HCT116 (cell line): ENCODE results near the gene PRKAG2. TPM values are rescaled to one million over a fixed set of nuclear protein-coding genes. Genes with fewer than 3 reads are reported as not detected.

Source experiments
- ATAC-seq: fragments of 200-7000 bp; cut with Tn5 transposase; 2 replicates; pipeline ENCODE4 v1.9.1; 2020; ENCODE audit warnings: mild to moderate bottlenecking, moderate library complexity
- BruUV-seq: library from RNA; stranded (reverse); fragments of 400-500 nt; replicated peaks from 2 replicates; lab custom pipeline; 2021; lab: Mats Ljungman, UMichigan
- CTCF ChIA-PET: fragments of 300-600 bp; sonication (Branson Sonifier 250); formaldehyde crosslinking; loops from one replicate; lab custom pipeline; 2021; ENCODE audit warnings: antibody characterized with exemption; lab: Charles Lee
- POLR2A ChIA-PET: fragments of 300-600, 350-600 bp; sonication (Branson Sonifier 250); formaldehyde crosslinking; loops from one replicate; lab custom pipeline; 2021; ENCODE audit warnings: antibody characterized with exemption; lab: Charles Lee
- RAD21 ChIA-PET, 2 experiments: fragments of 300-600 bp; sonication (Branson Sonifier 250); formaldehyde crosslinking; loops; one replicate each; lab custom pipeline; 2023; ENCODE audit warnings: low total read pairs in 2 of 2; ENCODE audit not compliant: uncharacterized antibody in 2 of 2, unreplicated experiment in 2 of 2, low non-redundant PET in 1 of 2; lab: Charles Lee
- DNase-seq: peaks from one replicate; pipeline ENCODE4 v3.0.0-alpha.2; 2010; ENCODE audit warnings: low read depth, low spot score
- H2AFZ ChIP-seq: fragments of 200-600 bp; shearing (Covaris generic), sonication (generic); 2 replicates; pipeline ENCODE4 v1.6.1; 2017; ENCODE audit warnings: low read depth, mixed run types, mixed read lengths, antibody characterized with exemption, low read length; ENCODE audit not compliant: poor library complexity, severe bottlenecking
- H3K27ac ChIP-seq: 2 replicates; pipeline ENCODE4 v1.5.1; 2012; ENCODE audit warnings: low read depth, low read length
- H3K27me3 ChIP-seq: fragments of 200-600 bp; sonication (generic); 2 replicates; pipeline ENCODE4 v1.6.1; 2016; ENCODE audit warnings: mixed run types, low read length, mixed read lengths; ENCODE audit not compliant: insufficient read depth
- H3K36me3 ChIP-seq, 2 experiments: fragments of 200-500 bp in 1 of 2; fragments of 200-600 bp in 1 of 2; sonication (Bioruptor generic) in 1 of 2; sonication (generic) in 1 of 2; 2 replicates each; pipeline versions ENCODE4 v1.5.1 to v1.6.1; 2014 to 2016; ENCODE audit warnings: low read length in 2 of 2, inconsistent platforms in 1 of 2, mixed read lengths in 1 of 2, mixed run types in 1 of 2; ENCODE audit not compliant: insufficient read depth in 2 of 2, control insufficient read depth in 1 of 2
- H3K4me1 ChIP-seq, 2 experiments: fragments of 200-600 bp in 1 of 2; sonication (generic) in 1 of 2; 2 replicates each; pipeline versions ENCODE4 v1.5.1 to v1.6.1; 2012 to 2017; ENCODE audit warnings: low read length in 2 of 2, inconsistent platforms in 1 of 2, mild to moderate bottlenecking in 1 of 2, mixed read lengths in 1 of 2, mixed run types in 1 of 2, moderate library complexity in 1 of 2; ENCODE audit not compliant: insufficient read depth in 2 of 2, control insufficient read depth in 1 of 2
- H3K4me2 ChIP-seq: fragments of 200-600 bp; sonication (generic); 2 replicates; pipeline ENCODE4 v1.6.1; 2017; ENCODE audit warnings: mixed run types, low read length, mixed read lengths
- H3K4me3 ChIP-seq, 2 experiments: fragments of 200-600 bp in 1 of 2; sonication (generic) in 1 of 2; replicated peaks in 1 of 2; 2 replicates each; pipeline ENCODE4 v1.5.1; 2011 to 2016; ENCODE audit warnings: low read length in 2 of 2, control low read depth in 1 of 2, low read depth in 1 of 2, mild to moderate bottlenecking in 1 of 2, mixed read lengths in 1 of 2, mixed run types in 1 of 2
- H3K79me2 ChIP-seq: fragments of 200-600 bp; sonication (generic); 2 replicates; pipeline ENCODE4 v1.6.1; 2017; ENCODE audit warnings: mild to moderate bottlenecking, mixed run types, low read length, moderate library complexity, mixed read lengths; ENCODE audit not compliant: insufficient read depth
- H3K9ac ChIP-seq: fragments of 200-600 bp; sonication (generic); 2 replicates; pipeline ENCODE4 v1.6.1; 2016; ENCODE audit warnings: low read length, mixed read lengths
- H3K9me2 ChIP-seq: fragments of 200-600 bp; sonication (generic), shearing (Covaris generic); 2 replicates; pipeline ENCODE4 v1.6.1; 2017; ENCODE audit warnings: mixed run types, mild to moderate bottlenecking, moderate library complexity; ENCODE audit not compliant: insufficient read depth
- H3K9me3 ChIP-seq, 2 experiments: fragments of 200-500 bp in 1 of 2; fragments of 200-600 bp in 1 of 2; sonication (Bioruptor generic) in 1 of 2; sonication (generic) in 1 of 2; 2 replicates each; pipeline ENCODE4 v1.6.1; 2014 to 2017; ENCODE audit warnings: low read length in 2 of 2, mixed read lengths in 2 of 2, inconsistent platforms in 1 of 2, low read depth in 1 of 2, mild to moderate bottlenecking in 1 of 2, mixed run types in 1 of 2, moderate library complexity in 1 of 2; ENCODE audit not compliant: control insufficient read depth in 1 of 2, insufficient read depth in 1 of 2
- H4K20me1 ChIP-seq: fragments of 200-600 bp; sonication (generic), shearing (Covaris generic); 2 replicates; pipeline ENCODE4 v1.6.1; 2017; ENCODE audit warnings: mixed run types, mild to moderate bottlenecking, moderate library complexity; ENCODE audit not compliant: insufficient read depth
- ATF3 ChIP-seq: IDR thresholded peaks from 2 replicates; pipeline ENCODE4 v1.6.1; 2012
- CBX3 ChIP-seq: IDR thresholded peaks from 2 replicates; pipeline ENCODE4 v1.6.1; 2012; ENCODE audit warnings: low read depth
- CEBPB ChIP-seq: IDR thresholded peaks from 2 replicates; pipeline ENCODE4 v1.6.1; 2012; ENCODE audit warnings: low read depth
- EGR1 ChIP-seq: IDR thresholded peaks from 2 replicates; pipeline ENCODE4 v1.6.1; 2012; ENCODE audit warnings: low read depth
- ELF1 ChIP-seq: IDR thresholded peaks from 2 replicates; pipeline ENCODE4 v1.6.1; 2012; ENCODE audit warnings: low read depth, borderline replicate concordance
- EZH2 ChIP-seq: fragments of 200-600 bp; sonication (generic); IDR thresholded peaks from 2 replicates; pipeline ENCODE4 v1.6.1; 2017; ENCODE audit warnings: antibody characterized with exemption, mixed run types
- EZH2phosphoT487 ChIP-seq: fragments of 200-600 bp; IDR thresholded peaks from 2 replicates; pipeline ENCODE4 v1.6.1; 2018; ENCODE audit warnings: antibody characterized with exemption, borderline replicate concordance
- FOSL1 ChIP-seq: IDR thresholded peaks from 2 replicates; pipeline ENCODE4 v1.6.1; 2012; ENCODE audit warnings: low read depth
- JUND ChIP-seq: IDR thresholded peaks from 2 replicates; pipeline ENCODE4 v1.6.1; 2012
- POLR2A ChIP-seq: IDR thresholded peaks from 2 replicates; pipeline ENCODE4 v1.7.0; 2011; ENCODE audit warnings: borderline replicate concordance; ENCODE audit not compliant: insufficient read depth, insufficient read length; ENCODE audit errors: extremely low read depth
- POLR2AphosphoS5 ChIP-seq: IDR thresholded peaks from 2 replicates; pipeline ENCODE4 v1.6.1; 2011; ENCODE audit warnings: mild to moderate bottlenecking, low read depth, low read length, moderate library complexity
- RAD21 ChIP-seq: IDR thresholded peaks from 2 replicates; pipeline ENCODE4 v1.6.1; 2012; ENCODE audit warnings: low read depth, mild to moderate bottlenecking
- SIN3A ChIP-seq: IDR thresholded peaks from 2 replicates; pipeline ENCODE4 v1.6.1; 2012; ENCODE audit warnings: low read depth
- SP1 ChIP-seq: IDR thresholded peaks from 2 replicates; pipeline ENCODE4 v1.6.1; 2012; ENCODE audit warnings: low read depth
- SRF ChIP-seq: IDR thresholded peaks from 2 replicates; pipeline ENCODE4 v1.6.1; 2012; ENCODE audit warnings: low read depth
- TCF7L2 ChIP-seq: IDR thresholded peaks from 2 replicates; pipeline ENCODE4 v1.7.0; 2011; ENCODE audit warnings: borderline replicate concordance, inconsistent platforms; ENCODE audit not compliant: insufficient read depth, insufficient read length; ENCODE audit errors: extremely low read depth
- YY1 ChIP-seq: IDR thresholded peaks from 2 replicates; pipeline ENCODE4 v1.6.1; 2011; ENCODE audit warnings: low read length, low read depth, moderate library complexity, mild to moderate bottlenecking; ENCODE audit not compliant: insufficient replicate concordance; ENCODE audit errors: extremely low read depth
- ZNF274 ChIP-seq: fragments of 200-500 bp; sonication (Bioruptor generic); IDR thresholded peaks from 2 replicates; pipeline ENCODE4 v1.6.1; 2014; ENCODE audit warnings: mild to moderate bottlenecking, low read depth, low read length, inconsistent platforms
- intact Hi-C: fragments of 100-400 bp; cut with micrococcal nuclease; formaldehyde crosslinking; loops from 2 replicates; pipeline ENCODE4 v1.10.0; 2022
- total RNA-seq: library from RNA; stranded (reverse); gene quantifications from one replicate; pipeline ENCODE4 v1.2.1, GENCODE V29; 2021; ENCODE audit not compliant: unreplicated experiment
- TF ChIP-seq, protein P1 (sequence below), 3 experiments: fragments of 200-600 bp in 1 of 3; sonication (generic) in 1 of 3; IDR thresholded peaks in 2 of 3; conservative IDR thresholded peaks in 1 of 3; 2 replicates each; pipeline ENCODE4 v1.5.1; 2012 to 2017; ENCODE audit warnings: low read depth in 2 of 3, low read length in 2 of 3, antibody characterized with exemption in 1 of 3, borderline replicate concordance in 1 of 3, control low read depth in 1 of 3, mild to moderate bottlenecking in 1 of 3, mixed read lengths in 1 of 3, mixed run types in 1 of 3, moderate library complexity in 1 of 3; ENCODE audit not compliant: insufficient read depth in 1 of 3

PRKAG2 gene
- total RNA-seq, 1 experiment from 2014 or later: 23.6 TPM

DNA sequence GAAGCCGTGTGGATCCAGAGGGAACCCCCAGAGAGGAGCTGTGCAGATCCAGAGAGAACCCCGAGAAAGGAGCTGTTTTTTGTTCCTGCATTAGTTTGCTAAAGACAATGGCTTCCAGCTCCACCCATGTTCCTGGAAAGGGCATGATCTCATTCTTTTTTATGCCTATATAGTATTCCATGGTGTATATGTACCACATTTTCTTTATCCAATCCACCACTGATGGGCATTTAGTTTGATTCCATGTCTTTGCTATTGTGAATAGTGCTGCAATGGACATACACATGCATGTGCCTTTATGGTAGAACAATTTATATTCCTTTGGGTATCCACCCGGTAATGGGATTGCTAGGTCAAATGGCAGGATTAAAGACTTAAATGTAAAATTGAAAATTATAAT lies 261.9 kb downstream of the PRKAG2 start:
- no peak for DNase-seq
- ChIA-PET CTCF (no interaction called here), RAD21 (no interaction called here), POLR2A (no interaction called here)
- Histone ChIP-seq H2AFZ (no peak overlapping the region), H3K9me2 (no peaks in the 10 kb centered on the region), H3K27ac (no peak overlapping the region), H3K9me3 (no peaks in the 10 kb centered on the region), H3K9ac (no peak overlapping the region), H3K4me2 (no peak overlapping the region), H3K4me3 (no peak overlapping the region), H3K4me1 (no peaks in the 10 kb centered on the region; a peak in 1 of 4 replicates), H3K27me3 (no peaks in the 10 kb centered on the region), H3K79me2 (peaks cover 46% of the 10 kb centered on the region), H3K36me3 (no peaks in the 10 kb centered on the region), H4K20me1 (no peaks in the 10 kb centered on the region)
- no peak for ATAC-seq
- intact Hi-C loops: no loop called here
- no TSS peak for BruUV-seq
- TF ChIP-seq ATF3 (no peak), CBX3 (no peak), POLR2A (no peak), JUND (no peak), YY1 (no peak), RAD21 (no peak), FOSL1 (no peak), TCF7L2 (no peak), SRF (no peak), EZH2 (no peak), CEBPB (no peak), EGR1 (no peak), SP1 (no peak), SIN3A (no peak), ELF1 (no peak), POLR2AphosphoS5 (no peak), EZH2phosphoT487 (no peak), ZNF274 (no peak)
- TF ChIP-seq, protein P1, sequence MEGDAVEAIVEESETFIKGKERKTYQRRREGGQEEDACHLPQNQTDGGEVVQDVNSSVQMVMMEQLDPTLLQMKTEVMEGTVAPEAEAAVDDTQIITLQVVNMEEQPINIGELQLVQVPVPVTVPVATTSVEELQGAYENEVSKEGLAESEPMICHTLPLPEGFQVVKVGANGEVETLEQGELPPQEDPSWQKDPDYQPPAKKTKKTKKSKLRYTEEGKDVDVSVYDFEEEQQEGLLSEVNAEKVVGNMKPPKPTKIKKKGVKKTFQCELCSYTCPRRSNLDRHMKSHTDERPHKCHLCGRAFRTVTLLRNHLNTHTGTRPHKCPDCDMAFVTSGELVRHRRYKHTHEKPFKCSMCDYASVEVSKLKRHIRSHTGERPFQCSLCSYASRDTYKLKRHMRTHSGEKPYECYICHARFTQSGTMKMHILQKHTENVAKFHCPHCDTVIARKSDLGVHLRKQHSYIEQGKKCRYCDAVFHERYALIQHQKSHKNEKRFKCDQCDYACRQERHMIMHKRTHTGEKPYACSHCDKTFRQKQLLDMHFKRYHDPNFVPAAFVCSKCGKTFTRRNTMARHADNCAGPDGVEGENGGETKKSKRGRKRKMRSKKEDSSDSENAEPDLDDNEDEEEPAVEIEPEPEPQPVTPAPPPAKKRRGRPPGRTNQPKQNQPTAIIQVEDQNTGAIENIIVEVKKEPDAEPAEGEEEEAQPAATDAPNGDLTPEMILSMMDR (IDR thresholded peaks at IDR 0.05 in 2 of 3, conservative IDR thresholded peaks at IDR 0.05 in 1 of 3; ENCODE audit: borderline replicate concordance in 1 of 3, insufficient read depth in 1 of 3, low read depth in 2 of 3, low read length in 2 of 3): no peak
